Measurements from ENCODE around the gene NEFH. TPM values are rescaled to one million over a fixed set of nuclear protein-coding genes. Genes with fewer than 3 reads are reported as not detected.

Gene NEFH, protein sequence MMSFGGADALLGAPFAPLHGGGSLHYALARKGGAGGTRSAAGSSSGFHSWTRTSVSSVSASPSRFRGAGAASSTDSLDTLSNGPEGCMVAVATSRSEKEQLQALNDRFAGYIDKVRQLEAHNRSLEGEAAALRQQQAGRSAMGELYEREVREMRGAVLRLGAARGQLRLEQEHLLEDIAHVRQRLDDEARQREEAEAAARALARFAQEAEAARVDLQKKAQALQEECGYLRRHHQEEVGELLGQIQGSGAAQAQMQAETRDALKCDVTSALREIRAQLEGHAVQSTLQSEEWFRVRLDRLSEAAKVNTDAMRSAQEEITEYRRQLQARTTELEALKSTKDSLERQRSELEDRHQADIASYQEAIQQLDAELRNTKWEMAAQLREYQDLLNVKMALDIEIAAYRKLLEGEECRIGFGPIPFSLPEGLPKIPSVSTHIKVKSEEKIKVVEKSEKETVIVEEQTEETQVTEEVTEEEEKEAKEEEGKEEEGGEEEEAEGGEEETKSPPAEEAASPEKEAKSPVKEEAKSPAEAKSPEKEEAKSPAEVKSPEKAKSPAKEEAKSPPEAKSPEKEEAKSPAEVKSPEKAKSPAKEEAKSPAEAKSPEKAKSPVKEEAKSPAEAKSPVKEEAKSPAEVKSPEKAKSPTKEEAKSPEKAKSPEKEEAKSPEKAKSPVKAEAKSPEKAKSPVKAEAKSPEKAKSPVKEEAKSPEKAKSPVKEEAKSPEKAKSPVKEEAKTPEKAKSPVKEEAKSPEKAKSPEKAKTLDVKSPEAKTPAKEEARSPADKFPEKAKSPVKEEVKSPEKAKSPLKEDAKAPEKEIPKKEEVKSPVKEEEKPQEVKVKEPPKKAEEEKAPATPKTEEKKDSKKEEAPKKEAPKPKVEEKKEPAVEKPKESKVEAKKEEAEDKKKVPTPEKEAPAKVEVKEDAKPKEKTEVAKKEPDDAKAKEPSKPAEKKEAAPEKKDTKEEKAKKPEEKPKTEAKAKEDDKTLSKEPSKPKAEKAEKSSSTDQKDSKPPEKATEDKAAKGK
- under 1 TPM in 3 of 4 donors, not detected in 1; 0.54 to 0.83 (median 0.66) TPM for total RNA-seq

DNA sequence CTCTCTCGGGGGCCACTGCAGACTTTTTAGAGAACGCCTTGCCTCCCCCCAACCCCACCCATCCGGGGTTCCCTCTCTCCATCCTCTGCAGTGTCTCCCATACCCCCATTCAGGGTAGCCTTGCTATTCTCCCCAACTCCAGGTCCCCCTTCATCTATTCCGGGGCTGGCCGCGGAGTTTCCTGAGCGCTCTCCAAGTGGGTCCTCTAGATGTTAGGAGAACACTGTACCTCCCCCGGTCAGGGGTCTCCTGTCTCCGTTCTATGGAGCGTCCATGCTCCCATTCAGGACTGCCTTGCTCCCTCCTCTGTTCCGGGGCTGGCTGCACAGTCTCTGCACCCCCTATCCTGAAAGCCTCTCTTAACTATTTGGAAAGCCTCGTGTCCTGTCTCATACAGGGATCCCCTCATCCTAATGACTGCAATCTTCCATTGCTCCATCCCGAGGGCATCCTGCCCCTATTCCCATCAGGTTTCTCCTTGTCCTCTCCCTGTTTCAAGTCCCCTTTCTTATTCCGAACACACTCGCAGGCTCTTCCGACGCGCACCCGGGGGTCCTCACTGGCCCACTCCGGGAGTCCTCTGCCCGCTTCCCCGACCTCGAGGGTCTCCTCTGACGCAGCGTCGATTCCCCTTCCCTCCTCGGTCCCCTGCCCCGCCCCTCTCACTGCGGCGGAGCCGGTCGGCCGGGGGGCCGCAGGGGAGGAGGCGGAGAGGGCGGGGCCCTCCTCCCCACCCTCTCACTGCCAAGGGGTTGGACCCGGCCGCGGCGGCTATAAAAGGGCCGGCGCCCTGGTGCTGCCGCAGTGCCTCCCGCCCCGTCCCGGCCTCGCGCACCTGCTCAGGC, at the start of gene NEFH:
Gene NEFH (plus strand): TSS at position 802 of the 845 bp plus-strand sequence. CDS start 45 bp downstream, outside the sequence.
- Histone ChIP-seq H3K9me3 (peaks cover 0 to 5% (median 0%) of the 10 kb centered on the region in 4 donors), H3K4me3 (peak within 1 kb of the TSS in 2 of 4 donors; percentile 3 to 38), H3K36me3 (no peaks in the 10 kb centered on the region), H3K27ac (no peak within 1 kb of the TSS), H3K4me1 (peaks cover 0 to 20% (median 8%) of the 10 kb centered on the region in 4 donors), H3K27me3 (peaks cover 0 to 20% of the 10 kb centered on the region in 2 donors)
- DNase-seq = no peak
- no peak for TF ChIP-seq POLR2A (IDR thresholded peaks at IDR 0.05)
- TF ChIP-seq, protein P1, sequence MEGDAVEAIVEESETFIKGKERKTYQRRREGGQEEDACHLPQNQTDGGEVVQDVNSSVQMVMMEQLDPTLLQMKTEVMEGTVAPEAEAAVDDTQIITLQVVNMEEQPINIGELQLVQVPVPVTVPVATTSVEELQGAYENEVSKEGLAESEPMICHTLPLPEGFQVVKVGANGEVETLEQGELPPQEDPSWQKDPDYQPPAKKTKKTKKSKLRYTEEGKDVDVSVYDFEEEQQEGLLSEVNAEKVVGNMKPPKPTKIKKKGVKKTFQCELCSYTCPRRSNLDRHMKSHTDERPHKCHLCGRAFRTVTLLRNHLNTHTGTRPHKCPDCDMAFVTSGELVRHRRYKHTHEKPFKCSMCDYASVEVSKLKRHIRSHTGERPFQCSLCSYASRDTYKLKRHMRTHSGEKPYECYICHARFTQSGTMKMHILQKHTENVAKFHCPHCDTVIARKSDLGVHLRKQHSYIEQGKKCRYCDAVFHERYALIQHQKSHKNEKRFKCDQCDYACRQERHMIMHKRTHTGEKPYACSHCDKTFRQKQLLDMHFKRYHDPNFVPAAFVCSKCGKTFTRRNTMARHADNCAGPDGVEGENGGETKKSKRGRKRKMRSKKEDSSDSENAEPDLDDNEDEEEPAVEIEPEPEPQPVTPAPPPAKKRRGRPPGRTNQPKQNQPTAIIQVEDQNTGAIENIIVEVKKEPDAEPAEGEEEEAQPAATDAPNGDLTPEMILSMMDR (IDR thresholded peaks at IDR 0.05) = no peak

- Histone ChIP-seq H3K4me3 (no peak overlapping the region), H3K4me1 (no peaks in the 10 kb centered on the region), H3K36me3 (no peaks in the 10 kb centered on the region), H3K27ac (no peak overlapping the region), H3K27me3 (no peaks in the 10 kb centered on the region), H3K9me3 (no peaks in the 10 kb centered on the region)
- no peak for DNase-seq
- no peak for TF ChIP-seq POLR2A (IDR thresholded peaks at IDR 0.05)
- TF ChIP-seq, protein P1 (IDR thresholded peaks at IDR 0.05) = no peak
Measured at GRCh38 chr22:29431986-29432385, 48.0 kb upstream of the NEFH start.

GRCh38 chr22:29433856-29434255, 46.2 kb upstream of the NEFH start:
- DNase-seq = no peak
- TF ChIP-seq, protein P1 (IDR thresholded peaks at IDR 0.05) = no peak
- TF ChIP-seq POLR2A (IDR thresholded peaks at IDR 0.05) = no peak

GRCh38 chr22:29434288-29434687, 45.7 kb upstream of the NEFH start:
- no peak for TF ChIP-seq POLR2A (IDR thresholded peaks at IDR 0.05)
- TF ChIP-seq, protein P1 (IDR thresholded peaks at IDR 0.05) = no peak
- Histone ChIP-seq H3K27ac (no peak overlapping the region), H3K27me3 (no peaks in the 10 kb centered on the region), H3K36me3 (no peaks in the 10 kb centered on the region), H3K4me1 (no peaks in the 10 kb centered on the region), H3K4me3 (no peak overlapping the region), H3K9me3 (no peaks in the 10 kb centered on the region)
- DNase-seq = no peak

More at GRCh38 chr22:29433856-29434255, 46.2 kb upstream of the NEFH start:
- no peak overlapping the region for H3K4me3 ChIP-seq
- H3K27ac ChIP-seq = no peak overlapping the region
- no peaks in the 10 kb centered on the region for H3K9me3 ChIP-seq
- H3K36me3 ChIP-seq = no peaks in the 10 kb centered on the region
- no peaks in the 10 kb centered on the region for H3K27me3 ChIP-seq
- H3K4me1 ChIP-seq = no peaks in the 10 kb centered on the region
